ENCODE data around the gene DHRSX. TPM values are rescaled to one million over a fixed set of nuclear protein-coding genes. Genes with fewer than 3 reads are reported as not detected.

The DHRSX gene
- total and polyA plus RNA-seq, 2 of the 8 experiments (the other 6 are each of a cell fraction or from before 2014, with no cell fraction given): 35.1 to 43.4 TPM

DNA sequence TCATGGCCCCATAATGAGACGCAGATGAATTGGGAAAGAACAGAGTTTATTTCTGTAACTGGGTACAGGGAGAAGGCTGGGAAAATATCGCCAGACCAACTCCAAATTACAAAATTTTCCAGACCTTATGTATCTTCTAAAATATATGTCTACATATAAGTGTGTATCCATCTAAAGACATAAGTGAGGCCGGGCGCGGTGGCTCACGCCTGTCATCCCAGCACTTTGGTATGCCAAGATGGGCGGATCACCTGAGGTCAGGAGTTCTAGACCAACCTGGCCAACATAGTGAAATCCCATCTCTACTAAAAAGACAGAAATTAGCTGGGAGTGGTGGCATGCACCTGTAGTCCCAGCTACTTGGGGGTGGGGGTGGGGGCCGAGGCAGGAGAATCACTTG, 11.7 kb upstream of the DHRSX start:
- DNase-seq (ENCODE audit: low read depth in 1 of 2, low spot score in 2 of 2): no peak
- H3K9ac ChIP-seq (replicated peaks in 1 of 4; ENCODE audit: extremely low read depth in 1 of 4, low read depth in 3 of 4, low read length in 3 of 4): no peak overlapping the region
- H3K4ac ChIP-seq (replicated peaks; ENCODE audit: insufficient read length, low read depth, low read length): no peak overlapping the region
- H3K27me3 ChIP-seq (replicated peaks in 1 of 4; ENCODE audit: control insufficient read depth in 3 of 4, extremely low read depth in 1 of 4, insufficient read depth in 3 of 4, low read length in 3 of 4): no peaks in the 10 kb centered on the region
- no peak overlapping the region for H2BK12ac ChIP-seq (ENCODE audit: low read depth, low read length)
- TF ChIP-seq, protein P1, sequence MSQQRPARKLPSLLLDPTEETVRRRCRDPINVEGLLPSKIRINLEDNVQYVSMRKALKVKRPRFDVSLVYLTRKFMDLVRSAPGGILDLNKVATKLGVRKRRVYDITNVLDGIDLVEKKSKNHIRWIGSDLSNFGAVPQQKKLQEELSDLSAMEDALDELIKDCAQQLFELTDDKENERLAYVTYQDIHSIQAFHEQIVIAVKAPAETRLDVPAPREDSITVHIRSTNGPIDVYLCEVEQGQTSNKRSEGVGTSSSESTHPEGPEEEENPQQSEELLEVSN (IDR thresholded peaks at IDR 0.05): no peak
- TF ChIP-seq CREB1 (IDR thresholded peaks at IDR 0.05) (no peak), BACH1 (IDR thresholded peaks at IDR 0.05; ENCODE audit: low read length) (no peak), POLR2A (IDR thresholded peaks at IDR 0.05; ENCODE audit: control extremely low read depth in 1 of 2, low read depth in 2 of 2, low read length in 2 of 2) (no peak), FOSL1 (IDR thresholded peaks at IDR 0.05; ENCODE audit: insufficient read depth, low read depth, low read length) (no peak), ASH2L (IDR thresholded peaks at IDR 0.05; ENCODE audit: low read length) (no peak), EGR1 (IDR thresholded peaks at IDR 0.05; ENCODE audit: borderline replicate concordance, low read depth, low read length) (no peak), EZH2 (IDR thresholded peaks at IDR 0.05; ENCODE audit: low read depth, low read length, severe bottlenecking) (no peak), RNF2 (IDR thresholded peaks at IDR 0.05; ENCODE audit: borderline replicate concordance, low read depth, low read length, missing control alignments, poor library complexity, severe bottlenecking) (no peak)
- TF ChIP-seq, protein P2, sequence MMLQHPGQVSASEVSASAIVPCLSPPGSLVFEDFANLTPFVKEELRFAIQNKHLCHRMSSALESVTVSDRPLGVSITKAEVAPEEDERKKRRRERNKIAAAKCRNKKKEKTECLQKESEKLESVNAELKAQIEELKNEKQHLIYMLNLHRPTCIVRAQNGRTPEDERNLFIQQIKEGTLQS (IDR thresholded peaks at IDR 0.05; ENCODE audit: insufficient read depth, low read depth, low read length): no peak
- H2BK20ac ChIP-seq (ENCODE audit: low read length): no peak overlapping the region
- ChIA-PET POLR2A (ENCODE audit: partially characterized antibody) (no interaction called here), CTCF (ENCODE audit: partially characterized antibody) (no interaction called here)
- no peaks in the 10 kb centered on the region for H3K79me1 ChIP-seq (ENCODE audit: low read depth, low read length)
- no peaks in the 10 kb centered on the region for H4K20me1 ChIP-seq (replicated peaks in 1 of 2; ENCODE audit: control insufficient read depth in 1 of 2, insufficient read depth in 2 of 2, low read length in 2 of 2)
- no peak overlapping the region for H3K18ac ChIP-seq (ENCODE audit: extremely low read depth, low read length)
- no peak overlapping the region for H3K4me3 ChIP-seq (ENCODE audit: extremely low read depth in 1 of 4, insufficient read depth in 2 of 4, low read depth in 3 of 4, low read length in 4 of 4)
- no peak overlapping the region for H3K27ac ChIP-seq (ENCODE audit: low read depth, low read length)
- H3K9me3 ChIP-seq (ENCODE audit: insufficient read depth in 2 of 2, low read depth in 1 of 2, low read length in 1 of 2): no peaks in the 10 kb centered on the region
- no peak overlapping the region for H4K8ac ChIP-seq (ENCODE audit: extremely low read depth, insufficient read depth, low read length)
- no peaks in the 10 kb centered on the region; the same call in 1 of the 2 replicates for H3K23me2 ChIP-seq (ENCODE audit: low read depth, low read length)
- H2BK15ac ChIP-seq (ENCODE audit: low read length): no peak overlapping the region
- H3K23ac ChIP-seq (ENCODE audit: insufficient read length): no peak overlapping the region
- no peaks in the 10 kb centered on the region for H3K36me3 ChIP-seq (ENCODE audit: control insufficient read depth in 2 of 4, insufficient read depth in 4 of 4, low read length in 3 of 4)
- H3K4me2 ChIP-seq (ENCODE audit: insufficient read depth in 1 of 2, low read depth in 2 of 2, low read length in 2 of 2): no peak overlapping the region
- no peak overlapping the region for H2BK5ac ChIP-seq (ENCODE audit: low read depth, low read length)
- no peak overlapping the region for H2AK5ac ChIP-seq (ENCODE audit: low read depth, low read length)
- no peak overlapping the region for H3K56ac ChIP-seq (replicated peaks; ENCODE audit: insufficient read length, low read depth, low read length)
- no peaks in the 10 kb centered on the region for H3K79me2 ChIP-seq (ENCODE audit: control insufficient read depth in 1 of 2, insufficient read depth in 2 of 2, low read length in 2 of 2)
- no peak for FAIRE-seq
- H4K91ac ChIP-seq (replicated peaks; ENCODE audit: insufficient read length, low read length): no peak overlapping the region
- no peak overlapping the region for H2AFZ ChIP-seq (ENCODE audit: low read length)
- no peak overlapping the region for H3K14ac ChIP-seq (ENCODE audit: insufficient read length)
- 93% methylated on average over 8 of the region's 8 CpGs; no CpG with 5 or more reads in 1 of the 2 experiments for WGBS, 2 experiments (ENCODE audit: extremely low coverage in 1 of 2, insufficient coverage in 1 of 2, insufficient read length in 1 of 2, insufficient replicate concordance in 2 of 2, low coverage in 1 of 2, low lambda C conversion rate in 2 of 2, missing lambda C conversion rate in 1 of 2)
- no peak overlapping the region for H4K5ac ChIP-seq (ENCODE audit: insufficient read length, low read depth, low read length)
- H2BK120ac ChIP-seq (replicated peaks; ENCODE audit: low read depth, low read length): no peak overlapping the region
- no peaks in the 10 kb centered on the region for H3K4me1 ChIP-seq (replicated peaks in 1 of 4; ENCODE audit: control insufficient read depth in 3 of 4, insufficient read depth in 4 of 4, low read length in 3 of 4)
